Neural crest cell (in vitro differentiated cells): ENCODE results near the gene TTBK1. TPM values are rescaled to one million over a fixed set of nuclear protein-coding genes. Genes with fewer than 3 reads are reported as not detected.

ENCODE experiments used
- DNase-seq: peaks from one replicate; pipeline ENCODE4 v3.0.0; 2021; ENCODE audit warnings: low read depth, mixed read lengths, low spot score
- H3K27ac Mint-ChIP-seq: one replicate; pipeline ENCODE4 v1.8.0; 2021; ENCODE audit warnings: mild to moderate bottlenecking, mixed read lengths; ENCODE audit not compliant: unreplicated experiment
- H3K27me3 Mint-ChIP-seq: 2 replicates; pipeline ENCODE4 v1.8.0; 2021; ENCODE audit warnings: low read depth, mild to moderate bottlenecking, mixed read lengths
- H3K36me3 Mint-ChIP-seq: 2 replicates; pipeline ENCODE4 v1.8.0; 2021; ENCODE audit warnings: low read depth, mild to moderate bottlenecking, mixed read lengths
- H3K4me1 Mint-ChIP-seq: 2 replicates; pipeline ENCODE4 v1.8.0; 2021; ENCODE audit warnings: mixed read lengths
- H3K4me3 Mint-ChIP-seq: one replicate; pipeline ENCODE4 v1.8.0; 2021; ENCODE audit warnings: mild to moderate bottlenecking, mixed read lengths
- H3K9me3 Mint-ChIP-seq: 2 replicates; pipeline ENCODE4 v1.8.0; 2021; ENCODE audit warnings: mixed read lengths
- total RNA-seq: library from RNA; stranded (reverse); gene quantifications from 2 replicates; pipeline ENCODE4 v1.2.1, GENCODE V29; 2021
- TF ChIP-seq, protein P1 (sequence below): fragments of 200-600 bp; sonication (generic); conservative IDR thresholded peaks from 2 replicates; pipeline ENCODE4 v1.5.0; 2021; ENCODE audit warnings: antibody characterized with exemption, mild to moderate bottlenecking

TTBK1 gene
- total RNA-seq, 1 donor from 2014 or later = 5.4 TPM

DNA sequence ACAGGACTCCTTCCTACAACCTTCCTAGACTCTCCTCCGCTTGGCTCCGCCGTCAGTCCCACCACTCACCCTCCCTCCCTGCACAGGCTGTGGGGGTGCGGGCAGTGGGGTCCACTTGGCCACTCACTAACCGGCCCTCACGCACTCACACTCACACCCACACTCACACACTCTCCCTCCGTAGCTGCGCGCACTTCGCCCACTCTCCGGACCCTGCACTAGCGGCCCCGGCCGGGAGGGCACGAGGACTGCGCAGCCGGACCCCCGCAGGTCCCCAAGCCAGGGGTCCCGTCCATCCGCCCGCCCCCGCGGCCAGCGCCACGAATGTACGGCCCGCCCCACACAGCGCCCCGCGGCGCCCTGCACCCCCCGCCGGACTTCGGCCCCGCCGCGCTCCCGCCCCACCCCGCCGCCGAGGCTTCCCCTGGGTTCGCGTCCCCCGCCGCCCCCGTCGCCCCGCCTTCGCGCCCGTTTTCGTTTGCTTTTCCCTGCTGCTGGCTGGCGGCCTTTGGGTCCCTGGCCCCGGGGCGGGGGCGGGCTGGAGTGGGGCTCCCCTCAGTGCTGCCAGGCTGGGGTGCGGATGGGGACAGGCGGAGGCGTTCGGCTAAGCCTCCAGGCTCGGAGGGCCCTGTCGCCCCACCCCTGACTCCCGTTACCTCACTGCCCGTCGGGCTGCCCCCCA lies 31.8 kb downstream of the TTBK1 start:
- DNase-seq = no peak
- peaks cover 22% of the 10 kb centered on the region for H3K4me1 Mint-ChIP-seq
- TF ChIP-seq, protein P1, sequence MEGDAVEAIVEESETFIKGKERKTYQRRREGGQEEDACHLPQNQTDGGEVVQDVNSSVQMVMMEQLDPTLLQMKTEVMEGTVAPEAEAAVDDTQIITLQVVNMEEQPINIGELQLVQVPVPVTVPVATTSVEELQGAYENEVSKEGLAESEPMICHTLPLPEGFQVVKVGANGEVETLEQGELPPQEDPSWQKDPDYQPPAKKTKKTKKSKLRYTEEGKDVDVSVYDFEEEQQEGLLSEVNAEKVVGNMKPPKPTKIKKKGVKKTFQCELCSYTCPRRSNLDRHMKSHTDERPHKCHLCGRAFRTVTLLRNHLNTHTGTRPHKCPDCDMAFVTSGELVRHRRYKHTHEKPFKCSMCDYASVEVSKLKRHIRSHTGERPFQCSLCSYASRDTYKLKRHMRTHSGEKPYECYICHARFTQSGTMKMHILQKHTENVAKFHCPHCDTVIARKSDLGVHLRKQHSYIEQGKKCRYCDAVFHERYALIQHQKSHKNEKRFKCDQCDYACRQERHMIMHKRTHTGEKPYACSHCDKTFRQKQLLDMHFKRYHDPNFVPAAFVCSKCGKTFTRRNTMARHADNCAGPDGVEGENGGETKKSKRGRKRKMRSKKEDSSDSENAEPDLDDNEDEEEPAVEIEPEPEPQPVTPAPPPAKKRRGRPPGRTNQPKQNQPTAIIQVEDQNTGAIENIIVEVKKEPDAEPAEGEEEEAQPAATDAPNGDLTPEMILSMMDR = no peak
- H3K9me3 Mint-ChIP-seq = no peaks in the 10 kb centered on the region
- no peak overlapping the region for H3K27ac Mint-ChIP-seq
- H3K4me3 Mint-ChIP-seq = peak overlapping the region; percentile 80
- peaks cover 61% of the 10 kb centered on the region for H3K27me3 Mint-ChIP-seq
- no peaks in the 10 kb centered on the region for H3K36me3 Mint-ChIP-seq

- Mint-ChIP-seq H3K4me1 (peaks cover 22% of the 10 kb centered on the region), H3K9me3 (no peaks in the 10 kb centered on the region), H3K27ac (no peak overlapping the region), H3K36me3 (no peaks in the 10 kb centered on the region), H3K4me3 (peak overlapping the region; percentile 47), H3K27me3 (peaks cover 54% of the 10 kb centered on the region)
- TF ChIP-seq, protein P1 = no peak
- no peak for DNase-seq
These were observed 32.7 kb downstream of the TTBK1 start for GRCh38 chr6:43275801-43276576.

DNA sequence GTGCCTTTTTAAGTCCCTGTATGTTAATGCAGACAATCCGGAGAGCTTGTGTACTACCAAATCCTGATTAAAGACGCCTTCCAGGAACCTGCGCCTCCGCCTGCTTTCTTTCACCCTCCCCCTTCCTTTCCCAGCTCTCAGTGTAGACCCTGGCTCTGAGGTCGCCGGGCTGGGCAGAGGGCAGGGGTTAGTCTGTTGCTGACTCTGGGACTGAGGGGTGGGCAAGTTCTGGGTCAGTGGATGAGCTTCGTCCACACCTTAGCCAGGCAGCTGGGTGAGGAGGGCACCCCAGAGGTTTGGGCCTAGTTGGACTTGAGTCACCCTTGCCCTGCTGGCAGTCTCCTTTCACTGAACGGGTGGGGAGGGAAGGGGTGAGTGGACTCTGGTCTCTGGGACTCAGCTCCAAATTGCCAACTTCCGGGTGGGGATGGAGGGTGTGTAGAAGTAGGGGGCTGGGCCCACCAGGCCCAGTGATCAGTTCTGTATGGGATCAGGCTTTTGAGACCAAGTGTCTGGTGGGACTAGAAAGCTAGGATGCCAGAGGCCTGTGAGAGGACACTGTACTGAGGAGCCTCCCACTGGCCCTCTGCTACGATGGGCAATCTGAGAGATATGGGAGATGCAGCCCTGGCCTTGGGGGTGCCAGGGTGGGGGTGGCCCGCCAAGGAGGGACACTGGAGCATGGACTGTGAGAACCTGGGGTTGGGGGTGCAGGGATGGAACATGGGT lies 33.5 kb downstream of the TTBK1 start:
- peak overlapping the region; percentile 47 for H3K4me3 Mint-ChIP-seq
- no peak for DNase-seq
- no peaks in the 10 kb centered on the region for H3K36me3 Mint-ChIP-seq
- peaks cover 22% of the 10 kb centered on the region for H3K4me1 Mint-ChIP-seq
- no peaks in the 10 kb centered on the region for H3K9me3 Mint-ChIP-seq
- no peak overlapping the region for H3K27ac Mint-ChIP-seq
- TF ChIP-seq, protein P1 = no peak
- H3K27me3 Mint-ChIP-seq = peaks cover 49% of the 10 kb centered on the region

DNA sequence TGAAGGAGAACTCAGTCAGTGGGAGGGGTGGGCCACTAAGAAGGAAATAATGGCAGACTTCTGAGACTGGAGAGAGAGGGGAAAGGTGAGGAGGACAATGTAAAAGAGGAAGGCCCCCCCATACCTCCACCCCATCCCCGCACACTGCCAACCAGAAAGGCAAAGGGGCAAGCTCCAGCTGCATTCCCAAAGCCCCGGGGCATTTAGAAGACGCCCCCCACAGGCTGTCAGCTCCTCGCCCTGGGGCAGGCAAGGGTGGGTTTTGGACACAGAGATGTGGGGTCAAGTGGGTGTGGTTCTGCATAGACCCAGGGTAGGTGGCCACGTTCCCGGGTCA lies 34.0 kb downstream of the TTBK1 start:
- peaks cover 45% of the 10 kb centered on the region for H3K27me3 Mint-ChIP-seq
- DNase-seq = no peak
- TF ChIP-seq, protein P1 = no peak
- no peaks in the 10 kb centered on the region for H3K9me3 Mint-ChIP-seq
- peaks cover 22% of the 10 kb centered on the region for H3K4me1 Mint-ChIP-seq
- no peak overlapping the region for H3K4me3 Mint-ChIP-seq
- no peak overlapping the region for H3K27ac Mint-ChIP-seq
- H3K36me3 Mint-ChIP-seq = no peaks in the 10 kb centered on the region

GRCh38 chr6:43277643-43278523 lies 34.6 kb downstream of the TTBK1 start:
- Mint-ChIP-seq H3K9me3 (no peaks in the 10 kb centered on the region), H3K36me3 (no peaks in the 10 kb centered on the region), H3K27ac (no peak overlapping the region), H3K27me3 (peaks cover 40% of the 10 kb centered on the region), H3K4me1 (peaks cover 22% of the 10 kb centered on the region), H3K4me3 (peak overlapping the region; percentile 57)
- TF ChIP-seq, protein P1 = no peak
- DNase-seq = no peak
